ENCODE measurements around the gene HIGD1A. TPM values are rescaled to one million over a fixed set of nuclear protein-coding genes. Genes with fewer than 3 reads are reported as not detected.

HIGD1A gene
- total RNA-seq, 1 experiment from 2014 or later, result 154 TPM

DNA sequence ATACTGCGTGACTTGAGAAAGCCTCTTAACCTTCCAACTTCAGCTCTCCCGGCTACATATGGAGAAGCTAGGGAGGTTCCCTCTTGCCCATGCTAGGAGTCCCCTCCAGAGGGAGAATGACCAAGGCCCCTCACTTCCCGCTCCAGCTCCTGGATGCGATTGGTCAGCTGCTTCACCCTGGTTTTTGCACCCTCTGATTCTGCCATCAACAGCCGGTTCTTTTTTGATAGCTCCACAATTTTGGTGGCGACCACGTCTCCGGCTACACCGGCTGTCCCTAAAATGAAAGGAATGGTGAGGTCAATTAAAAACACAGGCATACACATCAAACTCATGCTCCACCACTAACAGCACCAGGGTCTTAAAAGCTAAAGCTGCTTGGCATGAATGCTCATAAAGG is 51.8 kb downstream of the HIGD1A start:
- no peak overlapping the region for H3K4me3 ChIP-seq (ENCODE audit: low read length)
- BruUV-seq (replicated peaks), result no TSS peak

DNA sequence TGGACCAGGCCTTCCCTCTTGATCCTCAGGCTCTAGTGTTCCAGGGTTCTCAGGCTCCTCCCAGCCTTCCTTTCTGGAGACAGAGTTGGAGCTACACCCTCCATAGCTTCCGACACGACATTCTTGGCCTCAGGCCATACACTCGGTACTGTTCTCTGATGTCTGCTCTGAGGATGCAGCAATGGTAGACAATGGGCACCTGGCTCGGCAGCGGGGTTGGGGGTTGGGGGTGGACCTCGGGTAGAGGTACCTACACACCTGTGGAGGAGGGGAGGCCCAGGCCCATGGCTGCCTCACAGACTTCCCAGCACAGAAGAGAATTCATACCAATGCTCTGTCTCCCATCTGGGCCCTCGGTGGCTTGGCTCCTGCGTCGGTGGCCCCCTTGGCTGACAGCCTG is 52.7 kb downstream of the HIGD1A start:
- ATAC-seq, result no peak
- no peak overlapping the region for H3K4me3 ChIP-seq (ENCODE audit: low read length)
- H3K27me3 ChIP-seq (ENCODE audit: low read length), result no peaks in the 10 kb centered on the region
- H3K9me2 ChIP-seq (replicated peaks; ENCODE audit: low read length), result no peaks in the 10 kb centered on the region
- POLR2A ChIA-PET (ENCODE audit: unreplicated experiment), result no interaction called here
- H3K9me3 ChIP-seq (ENCODE audit: low read length), result no peaks in the 10 kb centered on the region
- BruUV-seq (replicated peaks), result no TSS peak
- H4K20me1 ChIP-seq (ENCODE audit: low read length), result no peaks in the 10 kb centered on the region
- H3K27ac ChIP-seq (ENCODE audit: low read length), result no peak overlapping the region
- no peak overlapping the region for H3K4me2 ChIP-seq (ENCODE audit: low read length)
- intact Hi-C loops (cut with micrococcal nuclease), result no loop called here
- TF ChIP-seq EZH2phosphoT487 (IDR thresholded peaks at IDR 0.05; ENCODE audit: borderline replicate concordance, low read length), result no peak
- TF ChIP-seq, protein P1, sequence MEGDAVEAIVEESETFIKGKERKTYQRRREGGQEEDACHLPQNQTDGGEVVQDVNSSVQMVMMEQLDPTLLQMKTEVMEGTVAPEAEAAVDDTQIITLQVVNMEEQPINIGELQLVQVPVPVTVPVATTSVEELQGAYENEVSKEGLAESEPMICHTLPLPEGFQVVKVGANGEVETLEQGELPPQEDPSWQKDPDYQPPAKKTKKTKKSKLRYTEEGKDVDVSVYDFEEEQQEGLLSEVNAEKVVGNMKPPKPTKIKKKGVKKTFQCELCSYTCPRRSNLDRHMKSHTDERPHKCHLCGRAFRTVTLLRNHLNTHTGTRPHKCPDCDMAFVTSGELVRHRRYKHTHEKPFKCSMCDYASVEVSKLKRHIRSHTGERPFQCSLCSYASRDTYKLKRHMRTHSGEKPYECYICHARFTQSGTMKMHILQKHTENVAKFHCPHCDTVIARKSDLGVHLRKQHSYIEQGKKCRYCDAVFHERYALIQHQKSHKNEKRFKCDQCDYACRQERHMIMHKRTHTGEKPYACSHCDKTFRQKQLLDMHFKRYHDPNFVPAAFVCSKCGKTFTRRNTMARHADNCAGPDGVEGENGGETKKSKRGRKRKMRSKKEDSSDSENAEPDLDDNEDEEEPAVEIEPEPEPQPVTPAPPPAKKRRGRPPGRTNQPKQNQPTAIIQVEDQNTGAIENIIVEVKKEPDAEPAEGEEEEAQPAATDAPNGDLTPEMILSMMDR (conservative IDR thresholded peaks at IDR 0.05; ENCODE audit: low read depth, low read length), result no peak
- TF ChIP-seq EZH2 (IDR thresholded peaks at IDR 0.05; ENCODE audit: low read length, unreplicated experiment), result no peak
- H2AFZ ChIP-seq (ENCODE audit: low read length), result no peak overlapping the region
- no peaks in the 10 kb centered on the region for H3K36me3 ChIP-seq (ENCODE audit: low read depth, low read length)
- no peaks in the 10 kb centered on the region for H3K79me2 ChIP-seq (ENCODE audit: low read length)
- no peak overlapping the region for H3K9ac ChIP-seq (ENCODE audit: low read length)
- DNase-seq, result no peak
- H3K4me1 ChIP-seq (ENCODE audit: insufficient read depth, low read length), result peaks cover 17% of the 10 kb centered on the region
- H3F3A ChIP-seq (ENCODE audit: low read length, unreplicated experiment), result no peaks in the 10 kb centered on the region
- CTCF ChIA-PET, result no interaction called here

More for the DNA sequence above, 51.8 kb downstream of the HIGD1A start:
- Histone ChIP-seq H4K20me1 (ENCODE audit: low read length) (no peaks in the 10 kb centered on the region), H3K79me2 (ENCODE audit: low read length) (no peaks in the 10 kb centered on the region), H3K27me3 (ENCODE audit: low read length) (no peaks in the 10 kb centered on the region), H3K9ac (ENCODE audit: low read length) (no peak overlapping the region), H3K27ac (ENCODE audit: low read length) (no peak overlapping the region), H3F3A (ENCODE audit: low read length, unreplicated experiment) (no peaks in the 10 kb centered on the region), H3K9me3 (ENCODE audit: low read length) (no peaks in the 10 kb centered on the region), H3K36me3 (ENCODE audit: low read depth, low read length) (no peaks in the 10 kb centered on the region), H3K9me2 (replicated peaks; ENCODE audit: low read length) (no peaks in the 10 kb centered on the region), H3K4me2 (ENCODE audit: low read length) (no peak overlapping the region), H3K4me1 (ENCODE audit: insufficient read depth, low read length) (peaks cover 9% of the 10 kb centered on the region), H2AFZ (ENCODE audit: low read length) (no peak overlapping the region)
- TF ChIP-seq, protein P1 (conservative IDR thresholded peaks at IDR 0.05; ENCODE audit: low read depth, low read length), result no peak
- TF ChIP-seq EZH2phosphoT487 (IDR thresholded peaks at IDR 0.05; ENCODE audit: borderline replicate concordance, low read length) (no peak), EZH2 (IDR thresholded peaks at IDR 0.05; ENCODE audit: low read length, unreplicated experiment) (no peak)
- no peak for ATAC-seq
- no peak for DNase-seq
- intact Hi-C loops (cut with micrococcal nuclease), result no loop called here
- ChIA-PET CTCF (no interaction called here), POLR2A (ENCODE audit: unreplicated experiment) (no interaction called here)

DNA sequence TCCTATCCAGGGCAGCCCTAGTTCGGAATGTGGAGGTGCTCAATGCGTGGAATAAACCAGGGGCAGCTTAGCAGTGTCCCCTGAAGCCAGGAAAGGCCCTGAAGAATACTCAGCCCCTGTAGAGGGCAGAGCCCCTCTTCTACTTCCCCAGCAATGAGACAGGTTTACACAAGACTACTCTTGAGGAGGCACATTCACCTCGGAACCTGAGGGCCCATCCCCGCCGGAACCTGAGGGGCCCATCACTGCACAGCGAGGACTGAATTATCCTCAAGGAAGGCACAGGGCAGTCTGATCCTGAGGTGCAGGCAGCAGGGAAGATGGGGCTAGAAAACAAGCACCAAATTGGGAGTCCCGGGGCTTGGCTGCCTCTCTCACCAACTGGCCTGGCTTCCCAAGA is 53.5 kb downstream of the HIGD1A start:
- Histone ChIP-seq H3K79me2 (ENCODE audit: low read length) (no peaks in the 10 kb centered on the region), H3K27me3 (ENCODE audit: low read length) (no peaks in the 10 kb centered on the region), H3K9me3 (ENCODE audit: low read length) (no peaks in the 10 kb centered on the region), H3K9me2 (replicated peaks; ENCODE audit: low read length) (no peaks in the 10 kb centered on the region), H3K4me3 (ENCODE audit: low read length) (no peak overlapping the region), H3K36me3 (ENCODE audit: low read depth, low read length) (no peaks in the 10 kb centered on the region), H4K20me1 (ENCODE audit: low read length) (no peaks in the 10 kb centered on the region), H2AFZ (ENCODE audit: low read length) (no peak overlapping the region), H3K4me1 (ENCODE audit: insufficient read depth, low read length) (peaks cover 20% of the 10 kb centered on the region), H3K4me2 (ENCODE audit: low read length) (no peak overlapping the region), H3F3A (ENCODE audit: low read length, unreplicated experiment) (no peaks in the 10 kb centered on the region), H3K9ac (ENCODE audit: low read length) (no peak overlapping the region), H3K27ac (ENCODE audit: low read length) (no peak overlapping the region)
- TF ChIP-seq EZH2 (IDR thresholded peaks at IDR 0.05; ENCODE audit: low read length, unreplicated experiment) (no peak), EZH2phosphoT487 (IDR thresholded peaks at IDR 0.05; ENCODE audit: borderline replicate concordance, low read length) (no peak)
- TF ChIP-seq, protein P1 (conservative IDR thresholded peaks at IDR 0.05; ENCODE audit: low read depth, low read length), result no peak
- ATAC-seq (no peak), DNase-seq (no peak)
- CTCF ChIA-PET, result no interaction called here
- intact Hi-C loops (cut with micrococcal nuclease), result no loop called here
- POLR2A ChIA-PET (ENCODE audit: unreplicated experiment), result no interaction called here
- BruUV-seq (replicated peaks), result no TSS peak

Measured in PC-3 (cell line).